ENCODE measurements around the gene SLC47A2. TPM values are rescaled to one million over a fixed set of nuclear protein-coding genes. Genes with fewer than 3 reads are reported as not detected.

The SLC47A2 gene
- total RNA-seq, 1 donor from 2014 or later: not detected

DNA sequence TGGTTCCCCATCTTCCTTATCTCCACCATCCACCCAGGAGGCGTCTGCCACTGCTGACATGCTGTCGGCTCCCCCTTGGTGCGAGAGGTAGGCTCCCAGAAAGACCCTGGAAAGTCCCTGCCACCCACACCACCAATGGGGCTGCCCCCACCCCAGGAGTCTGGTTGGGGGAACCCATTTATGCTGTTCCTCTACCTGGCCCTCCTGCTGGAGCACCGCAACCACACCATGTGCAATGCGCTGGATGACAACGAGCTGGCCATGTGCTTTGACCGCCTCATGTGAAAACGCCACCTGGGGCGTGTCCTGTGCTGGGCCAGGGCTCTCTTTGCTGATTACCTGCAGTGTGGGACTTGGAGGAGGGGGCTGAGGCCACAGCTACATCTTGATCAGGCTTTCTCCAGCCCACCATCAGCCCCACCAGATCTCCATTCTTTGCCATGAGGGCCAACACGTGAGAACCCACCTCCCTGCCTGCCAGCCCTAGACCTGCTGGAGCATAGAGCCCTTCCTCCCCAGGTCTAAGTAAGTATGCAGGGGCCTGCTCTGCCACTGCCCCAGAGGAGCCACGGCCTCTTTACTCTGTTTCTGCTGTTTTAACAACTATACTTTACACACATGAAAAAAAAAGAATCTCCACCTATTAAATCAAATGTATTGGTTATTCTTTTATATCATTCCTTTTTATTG lies 39.6 kb upstream of the SLC47A2 start:
- TF ChIP-seq, protein P1, sequence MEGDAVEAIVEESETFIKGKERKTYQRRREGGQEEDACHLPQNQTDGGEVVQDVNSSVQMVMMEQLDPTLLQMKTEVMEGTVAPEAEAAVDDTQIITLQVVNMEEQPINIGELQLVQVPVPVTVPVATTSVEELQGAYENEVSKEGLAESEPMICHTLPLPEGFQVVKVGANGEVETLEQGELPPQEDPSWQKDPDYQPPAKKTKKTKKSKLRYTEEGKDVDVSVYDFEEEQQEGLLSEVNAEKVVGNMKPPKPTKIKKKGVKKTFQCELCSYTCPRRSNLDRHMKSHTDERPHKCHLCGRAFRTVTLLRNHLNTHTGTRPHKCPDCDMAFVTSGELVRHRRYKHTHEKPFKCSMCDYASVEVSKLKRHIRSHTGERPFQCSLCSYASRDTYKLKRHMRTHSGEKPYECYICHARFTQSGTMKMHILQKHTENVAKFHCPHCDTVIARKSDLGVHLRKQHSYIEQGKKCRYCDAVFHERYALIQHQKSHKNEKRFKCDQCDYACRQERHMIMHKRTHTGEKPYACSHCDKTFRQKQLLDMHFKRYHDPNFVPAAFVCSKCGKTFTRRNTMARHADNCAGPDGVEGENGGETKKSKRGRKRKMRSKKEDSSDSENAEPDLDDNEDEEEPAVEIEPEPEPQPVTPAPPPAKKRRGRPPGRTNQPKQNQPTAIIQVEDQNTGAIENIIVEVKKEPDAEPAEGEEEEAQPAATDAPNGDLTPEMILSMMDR (IDR thresholded peaks at IDR 0.05; ENCODE audit: unreplicated experiment): no peak
- Mint-ChIP-seq H3K9me3 (ENCODE audit: unreplicated experiment) (no peaks in the 10 kb centered on the region), H3K27ac (ENCODE audit: unreplicated experiment) (no peak overlapping the region), H3K4me1 (ENCODE audit: unreplicated experiment) (peaks cover 8% of the 10 kb centered on the region), H3K27me3 (ENCODE audit: unreplicated experiment) (peaks cover 11% of the 10 kb centered on the region), H3K4me3 (ENCODE audit: unreplicated experiment) (no peak overlapping the region), H3K36me3 (ENCODE audit: low read depth, unreplicated experiment) (peaks cover 3% of the 10 kb centered on the region)
- DNase-seq (ENCODE audit: low spot score): no peak

DNA sequence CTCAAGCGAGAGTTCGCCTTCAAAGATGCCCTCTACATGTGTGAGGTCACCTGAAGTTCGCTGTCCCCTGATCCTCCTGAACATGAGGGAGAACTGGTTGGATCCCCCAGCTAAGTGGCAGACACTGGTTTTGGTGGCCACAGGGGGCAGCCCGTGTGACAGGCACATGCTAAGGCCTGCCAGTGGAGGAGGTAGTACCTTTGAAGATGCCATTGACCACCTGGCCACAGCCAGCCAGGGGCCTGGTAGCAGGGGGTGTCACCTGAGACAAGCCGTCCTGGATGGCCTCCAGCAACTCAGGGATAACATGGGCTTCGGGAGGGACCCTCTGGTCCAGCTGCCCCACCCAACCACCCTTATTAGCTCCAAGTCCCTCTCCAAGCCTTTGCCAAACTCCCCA lies 39.0 kb upstream of the SLC47A2 start:
- H3K4me1 Mint-ChIP-seq (ENCODE audit: unreplicated experiment): peaks cover 8% of the 10 kb centered on the region

DNA sequence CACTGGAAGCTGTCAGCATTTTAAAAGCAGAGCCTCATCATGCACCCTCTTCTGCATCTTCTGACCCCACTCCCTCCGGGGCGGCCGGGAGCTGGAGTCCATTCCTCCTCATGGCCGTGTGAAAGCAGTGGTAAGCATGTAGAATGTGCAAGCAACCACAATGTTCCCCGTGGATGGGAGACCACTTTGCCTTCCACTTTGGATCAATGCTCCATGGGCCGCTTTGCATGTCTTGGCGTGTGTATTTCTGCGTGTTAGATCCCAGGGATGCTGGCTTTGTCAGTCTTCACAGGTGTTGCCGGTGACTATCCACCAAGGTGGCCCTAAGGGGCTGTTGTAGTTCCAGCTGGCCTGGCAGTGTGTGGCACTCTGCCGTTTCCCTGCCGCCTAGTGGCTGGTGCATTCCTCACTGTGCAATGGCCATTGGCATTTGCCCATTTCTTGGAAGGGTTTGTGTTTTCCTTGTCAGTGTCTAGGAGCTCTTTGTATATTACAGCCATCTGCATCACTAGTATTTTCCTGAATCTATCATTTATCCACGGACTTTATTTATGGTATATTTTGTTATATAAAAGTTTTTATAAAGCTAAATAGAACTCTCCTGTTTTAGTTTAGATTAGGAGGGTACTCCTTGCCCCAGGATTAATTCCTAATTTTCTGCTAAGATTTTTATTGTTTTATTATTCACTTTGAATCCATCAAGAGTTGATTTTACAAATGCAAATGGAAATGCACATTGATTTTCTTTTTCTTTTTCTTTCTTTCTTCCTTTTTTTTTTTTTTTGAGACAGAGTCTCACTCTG lies 37.5 kb upstream of the SLC47A2 start:
- H3K4me1 Mint-ChIP-seq (ENCODE audit: unreplicated experiment): peaks cover 8% of the 10 kb centered on the region
- no peak overlapping the region for H3K27ac Mint-ChIP-seq (ENCODE audit: unreplicated experiment)
- no peak for DNase-seq (ENCODE audit: low spot score)
- TF ChIP-seq, protein P1 (IDR thresholded peaks at IDR 0.05; ENCODE audit: unreplicated experiment): peak; percentile 18
- H3K9me3 Mint-ChIP-seq (ENCODE audit: unreplicated experiment): no peaks in the 10 kb centered on the region
- peaks cover 14% of the 10 kb centered on the region for H3K27me3 Mint-ChIP-seq (ENCODE audit: unreplicated experiment)
- H3K36me3 Mint-ChIP-seq (ENCODE audit: low read depth, unreplicated experiment): peaks cover 4% of the 10 kb centered on the region
- no peak overlapping the region for H3K4me3 Mint-ChIP-seq (ENCODE audit: unreplicated experiment)

More for the DNA sequence above, 39.0 kb upstream of the SLC47A2 start:
- H3K9me3 Mint-ChIP-seq (ENCODE audit: unreplicated experiment): no peaks in the 10 kb centered on the region
- peaks cover 4% of the 10 kb centered on the region for H3K36me3 Mint-ChIP-seq (ENCODE audit: low read depth, unreplicated experiment)
- H3K27ac Mint-ChIP-seq (ENCODE audit: unreplicated experiment): no peak overlapping the region
- peaks cover 12% of the 10 kb centered on the region for H3K27me3 Mint-ChIP-seq (ENCODE audit: unreplicated experiment)
- TF ChIP-seq, protein P1 (IDR thresholded peaks at IDR 0.05; ENCODE audit: unreplicated experiment): no peak
- no peak for DNase-seq (ENCODE audit: low spot score)
- H3K4me3 Mint-ChIP-seq (ENCODE audit: unreplicated experiment): no peak overlapping the region

DNA sequence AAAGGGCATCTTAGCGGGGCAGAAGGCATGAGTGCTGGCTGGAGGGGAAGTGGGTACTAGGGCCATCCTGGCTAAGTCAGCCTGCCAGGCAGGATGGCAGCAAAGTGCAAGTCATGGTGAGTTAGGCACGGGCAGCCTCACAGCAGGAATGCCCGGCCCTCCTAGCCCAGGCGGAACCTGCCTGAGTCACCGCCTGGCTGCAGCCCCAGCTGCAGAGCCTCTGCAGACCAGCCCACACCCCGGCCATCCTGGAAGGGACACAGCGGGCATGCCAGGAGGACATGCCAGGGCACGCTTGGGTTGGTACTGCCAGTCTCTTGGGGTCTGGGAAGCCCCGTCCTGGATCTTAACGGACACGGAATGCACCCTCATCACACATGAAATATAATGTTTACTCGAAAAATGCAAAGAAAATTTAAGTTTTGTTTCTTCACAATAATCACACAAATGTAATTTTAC lies 36.7 kb upstream of the SLC47A2 start:
- H3K4me1 Mint-ChIP-seq (ENCODE audit: unreplicated experiment): peaks cover 8% of the 10 kb centered on the region
- TF ChIP-seq, protein P1 (IDR thresholded peaks at IDR 0.05; ENCODE audit: unreplicated experiment): no peak
- H3K27me3 Mint-ChIP-seq (ENCODE audit: unreplicated experiment): peaks cover 14% of the 10 kb centered on the region
- DNase-seq (ENCODE audit: low spot score): no peak
- H3K9me3 Mint-ChIP-seq (ENCODE audit: unreplicated experiment): no peaks in the 10 kb centered on the region
- peaks cover 4% of the 10 kb centered on the region for H3K36me3 Mint-ChIP-seq (ENCODE audit: low read depth, unreplicated experiment)
- no peak overlapping the region for H3K27ac Mint-ChIP-seq (ENCODE audit: unreplicated experiment)
- no peak overlapping the region for H3K4me3 Mint-ChIP-seq (ENCODE audit: unreplicated experiment)

All from endothelial cell (in vitro differentiated cells).